ENCODE results near the gene MTM1. TPM values are rescaled to one million over a fixed set of nuclear protein-coding genes. Genes with fewer than 3 reads are reported as not detected.

Gene MTM1
- total and polyA plus RNA-seq, 9 of the 15 experiments (the other 6 are each of a cell fraction or from before 2014, with no cell fraction given), result 5.6 to 13.3 (median 9.5) TPM

DNA sequence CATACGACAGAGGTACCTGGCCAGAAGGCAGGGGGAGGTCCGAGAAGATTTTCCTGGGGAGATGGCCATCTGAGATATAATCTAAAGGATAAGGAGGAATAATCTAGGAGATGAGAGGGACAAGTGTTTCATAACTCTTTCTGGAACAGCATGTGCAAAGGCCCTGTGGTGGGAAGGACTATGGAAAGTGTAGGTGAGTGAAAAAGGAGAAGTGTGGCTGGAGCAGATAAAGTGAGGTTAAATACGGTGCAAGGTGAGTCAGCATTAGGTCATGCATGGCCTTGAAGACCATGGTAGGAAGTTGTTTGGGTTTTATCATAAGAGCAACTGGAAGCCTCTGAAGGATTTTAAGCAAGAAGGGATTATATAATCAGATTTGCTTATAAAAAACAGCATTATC is 34.6 kb upstream of the MTM1 start (continued):
- TF ChIP-seq ELF1 (tag; IDR thresholded peaks at IDR 0.05) (no peak), XRCC3 (IDR thresholded peaks at IDR 0.05) (no peak), LEF1 (IDR thresholded peaks at IDR 0.05) (no peak), TCFL5 (CRISPR knock-in tag; conservative IDR thresholded peaks at IDR 0.05) (no peak), SOX6 (IDR thresholded peaks at IDR 0.05) (no peak), NCOA4 (IDR thresholded peaks at IDR 0.05; ENCODE audit: partially characterized antibody) (no peak), ZZZ3 (IDR thresholded peaks at IDR 0.05) (no peak)
- TF ChIP-seq, protein P1, sequence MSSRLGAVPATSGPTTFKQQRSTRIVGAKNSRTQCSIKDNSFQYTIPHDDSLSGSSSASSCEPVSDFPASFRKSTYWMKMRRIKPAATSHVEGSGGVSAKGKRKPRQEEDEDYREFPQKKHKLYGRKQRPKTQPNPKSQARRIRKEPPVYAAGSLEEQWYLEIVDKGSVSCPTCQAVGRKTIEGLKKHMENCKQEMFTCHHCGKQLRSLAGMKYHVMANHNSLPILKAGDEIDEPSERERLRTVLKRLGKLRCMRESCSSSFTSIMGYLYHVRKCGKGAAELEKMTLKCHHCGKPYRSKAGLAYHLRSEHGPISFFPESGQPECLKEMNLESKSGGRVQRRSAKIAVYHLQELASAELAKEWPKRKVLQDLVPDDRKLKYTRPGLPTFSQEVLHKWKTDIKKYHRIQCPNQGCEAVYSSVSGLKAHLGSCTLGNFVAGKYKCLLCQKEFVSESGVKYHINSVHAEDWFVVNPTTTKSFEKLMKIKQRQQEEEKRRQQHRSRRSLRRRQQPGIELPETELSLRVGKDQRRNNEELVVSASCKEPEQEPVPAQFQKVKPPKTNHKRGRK (tag; IDR thresholded peaks at IDR 0.05), result no peak
- TF ChIP-seq, protein P2, sequence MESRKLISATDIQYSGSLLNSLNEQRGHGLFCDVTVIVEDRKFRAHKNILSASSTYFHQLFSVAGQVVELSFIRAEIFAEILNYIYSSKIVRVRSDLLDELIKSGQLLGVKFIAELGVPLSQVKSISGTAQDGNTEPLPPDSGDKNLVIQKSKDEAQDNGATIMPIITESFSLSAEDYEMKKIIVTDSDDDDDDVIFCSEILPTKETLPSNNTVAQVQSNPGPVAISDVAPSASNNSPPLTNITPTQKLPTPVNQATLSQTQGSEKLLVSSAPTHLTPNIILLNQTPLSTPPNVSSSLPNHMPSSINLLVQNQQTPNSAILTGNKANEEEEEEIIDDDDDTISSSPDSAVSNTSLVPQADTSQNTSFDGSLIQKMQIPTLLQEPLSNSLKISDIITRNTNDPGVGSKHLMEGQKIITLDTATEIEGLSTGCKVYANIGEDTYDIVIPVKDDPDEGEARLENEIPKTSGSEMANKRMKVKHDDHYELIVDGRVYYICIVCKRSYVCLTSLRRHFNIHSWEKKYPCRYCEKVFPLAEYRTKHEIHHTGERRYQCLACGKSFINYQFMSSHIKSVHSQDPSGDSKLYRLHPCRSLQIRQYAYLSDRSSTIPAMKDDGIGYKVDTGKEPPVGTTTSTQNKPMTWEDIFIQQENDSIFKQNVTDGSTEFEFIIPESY (CRISPR knock-in tag; IDR thresholded peaks at IDR 0.05), result no peak
- TF ChIP-seq, protein P3, sequence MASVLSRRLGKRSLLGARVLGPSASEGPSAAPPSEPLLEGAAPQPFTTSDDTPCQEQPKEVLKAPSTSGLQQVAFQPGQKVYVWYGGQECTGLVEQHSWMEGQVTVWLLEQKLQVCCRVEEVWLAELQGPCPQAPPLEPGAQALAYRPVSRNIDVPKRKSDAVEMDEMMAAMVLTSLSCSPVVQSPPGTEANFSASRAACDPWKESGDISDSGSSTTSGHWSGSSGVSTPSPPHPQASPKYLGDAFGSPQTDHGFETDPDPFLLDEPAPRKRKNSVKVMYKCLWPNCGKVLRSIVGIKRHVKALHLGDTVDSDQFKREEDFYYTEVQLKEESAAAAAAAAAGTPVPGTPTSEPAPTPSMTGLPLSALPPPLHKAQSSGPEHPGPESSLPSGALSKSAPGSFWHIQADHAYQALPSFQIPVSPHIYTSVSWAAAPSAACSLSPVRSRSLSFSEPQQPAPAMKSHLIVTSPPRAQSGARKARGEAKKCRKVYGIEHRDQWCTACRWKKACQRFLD (CRISPR knock-in tag; IDR thresholded peaks at IDR 0.05), result no peak
- TF ChIP-seq, protein P4, sequence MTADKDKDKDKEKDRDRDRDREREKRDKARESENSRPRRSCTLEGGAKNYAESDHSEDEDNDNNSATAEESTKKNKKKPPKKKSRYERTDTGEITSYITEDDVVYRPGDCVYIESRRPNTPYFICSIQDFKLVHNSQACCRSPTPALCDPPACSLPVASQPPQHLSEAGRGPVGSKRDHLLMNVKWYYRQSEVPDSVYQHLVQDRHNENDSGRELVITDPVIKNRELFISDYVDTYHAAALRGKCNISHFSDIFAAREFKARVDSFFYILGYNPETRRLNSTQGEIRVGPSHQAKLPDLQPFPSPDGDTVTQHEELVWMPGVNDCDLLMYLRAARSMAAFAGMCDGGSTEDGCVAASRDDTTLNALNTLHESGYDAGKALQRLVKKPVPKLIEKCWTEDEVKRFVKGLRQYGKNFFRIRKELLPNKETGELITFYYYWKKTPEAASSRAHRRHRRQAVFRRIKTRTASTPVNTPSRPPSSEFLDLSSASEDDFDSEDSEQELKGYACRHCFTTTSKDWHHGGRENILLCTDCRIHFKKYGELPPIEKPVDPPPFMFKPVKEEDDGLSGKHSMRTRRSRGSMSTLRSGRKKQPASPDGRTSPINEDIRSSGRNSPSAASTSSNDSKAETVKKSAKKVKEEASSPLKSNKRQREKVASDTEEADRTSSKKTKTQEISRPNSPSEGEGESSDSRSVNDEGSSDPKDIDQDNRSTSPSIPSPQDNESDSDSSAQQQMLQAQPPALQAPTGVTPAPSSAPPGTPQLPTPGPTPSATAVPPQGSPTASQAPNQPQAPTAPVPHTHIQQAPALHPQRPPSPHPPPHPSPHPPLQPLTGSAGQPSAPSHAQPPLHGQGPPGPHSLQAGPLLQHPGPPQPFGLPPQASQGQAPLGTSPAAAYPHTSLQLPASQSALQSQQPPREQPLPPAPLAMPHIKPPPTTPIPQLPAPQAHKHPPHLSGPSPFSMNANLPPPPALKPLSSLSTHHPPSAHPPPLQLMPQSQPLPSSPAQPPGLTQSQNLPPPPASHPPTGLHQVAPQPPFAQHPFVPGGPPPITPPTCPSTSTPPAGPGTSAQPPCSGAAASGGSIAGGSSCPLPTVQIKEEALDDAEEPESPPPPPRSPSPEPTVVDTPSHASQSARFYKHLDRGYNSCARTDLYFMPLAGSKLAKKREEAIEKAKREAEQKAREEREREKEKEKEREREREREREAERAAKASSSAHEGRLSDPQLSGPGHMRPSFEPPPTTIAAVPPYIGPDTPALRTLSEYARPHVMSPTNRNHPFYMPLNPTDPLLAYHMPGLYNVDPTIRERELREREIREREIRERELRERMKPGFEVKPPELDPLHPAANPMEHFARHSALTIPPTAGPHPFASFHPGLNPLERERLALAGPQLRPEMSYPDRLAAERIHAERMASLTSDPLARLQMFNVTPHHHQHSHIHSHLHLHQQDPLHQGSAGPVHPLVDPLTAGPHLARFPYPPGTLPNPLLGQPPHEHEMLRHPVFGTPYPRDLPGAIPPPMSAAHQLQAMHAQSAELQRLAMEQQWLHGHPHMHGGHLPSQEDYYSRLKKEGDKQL (CRISPR knock-in tag; IDR thresholded peaks at IDR 0.05; ENCODE audit: borderline replicate concordance), result no peak
- TF ChIP-seq, protein P5, sequence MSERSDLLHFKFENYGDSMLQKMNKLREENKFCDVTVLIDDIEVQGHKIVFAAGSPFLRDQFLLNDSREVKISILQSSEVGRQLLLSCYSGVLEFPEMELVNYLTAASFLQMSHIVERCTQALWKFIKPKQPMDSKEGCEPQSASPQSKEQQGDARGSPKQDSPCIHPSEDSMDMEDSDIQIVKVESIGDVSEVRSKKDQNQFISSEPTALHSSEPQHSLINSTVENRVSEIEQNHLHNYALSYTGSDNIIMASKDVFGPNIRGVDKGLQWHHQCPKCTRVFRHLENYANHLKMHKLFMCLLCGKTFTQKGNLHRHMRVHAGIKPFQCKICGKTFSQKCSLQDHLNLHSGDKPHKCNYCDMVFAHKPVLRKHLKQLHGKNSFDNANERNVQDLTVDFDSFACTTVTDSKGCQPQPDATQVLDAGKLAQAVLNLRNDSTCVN (CRISPR knock-in tag; IDR thresholded peaks at IDR 0.05), result no peak
- TF ChIP-seq, protein P6, sequence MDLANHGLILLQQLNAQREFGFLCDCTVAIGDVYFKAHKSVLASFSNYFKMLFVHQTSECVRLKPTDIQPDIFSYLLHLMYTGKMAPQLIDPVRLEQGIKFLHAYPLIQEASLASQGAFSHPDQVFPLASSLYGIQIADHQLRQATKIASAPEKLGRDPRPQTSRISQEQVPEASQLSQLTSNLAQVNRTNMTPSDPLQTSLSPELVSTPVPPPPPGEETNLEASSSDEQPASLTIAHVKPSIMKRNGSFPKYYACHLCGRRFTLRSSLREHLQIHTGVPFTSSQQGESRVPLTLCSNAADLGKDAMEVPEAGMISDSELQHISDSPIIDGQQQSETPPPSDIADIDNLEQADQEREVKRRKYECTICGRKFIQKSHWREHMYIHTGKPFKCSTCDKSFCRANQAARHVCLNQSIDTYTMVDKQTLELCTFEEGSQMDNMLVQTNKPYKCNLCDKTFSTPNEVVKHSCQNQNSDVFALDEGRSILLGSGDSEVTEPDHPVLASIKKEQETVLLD (IDR thresholded peaks at IDR 0.05), result no peak
